NAMALWA (cell line): Measurements from ENCODE around the gene CTSV.
"Not testable (repeated sequence)": the region's sequence is repeated elsewhere in the genome, so short reads cannot be mapped to it uniquely, and the experiment has no call there.

Source experiments
- DNase-seq: peaks from one replicate; pipeline ENCODE4 v3.0.0-alpha.2; 2015; ENCODE audit warnings: low spot score

CTSV gene

DNA sequence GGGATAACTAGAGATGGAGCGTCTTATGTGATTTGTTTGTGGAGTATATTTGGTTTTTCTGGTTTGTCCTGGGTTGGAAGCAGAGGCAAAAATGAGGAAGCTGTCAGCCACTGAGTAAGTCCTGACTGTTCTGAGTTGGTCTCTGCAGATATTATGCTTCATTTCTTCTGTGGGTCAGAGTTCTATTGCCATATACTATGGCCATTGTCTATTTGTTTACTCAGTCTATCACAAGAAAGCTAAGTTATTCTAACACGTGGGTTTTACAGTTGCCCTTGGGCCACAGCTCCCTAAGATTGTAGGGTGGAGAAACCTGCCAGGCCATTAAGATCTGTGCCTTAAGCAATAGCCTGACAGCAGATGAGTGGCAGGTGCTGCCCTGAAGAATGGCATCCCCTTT is 3.0 kb upstream of the CTSV start:
- no peak for DNase-seq

GRCh38 chr9:97039514-97039860 is 545 bp upstream of the CTSV start:
- DNase-seq: no peak

DNA sequence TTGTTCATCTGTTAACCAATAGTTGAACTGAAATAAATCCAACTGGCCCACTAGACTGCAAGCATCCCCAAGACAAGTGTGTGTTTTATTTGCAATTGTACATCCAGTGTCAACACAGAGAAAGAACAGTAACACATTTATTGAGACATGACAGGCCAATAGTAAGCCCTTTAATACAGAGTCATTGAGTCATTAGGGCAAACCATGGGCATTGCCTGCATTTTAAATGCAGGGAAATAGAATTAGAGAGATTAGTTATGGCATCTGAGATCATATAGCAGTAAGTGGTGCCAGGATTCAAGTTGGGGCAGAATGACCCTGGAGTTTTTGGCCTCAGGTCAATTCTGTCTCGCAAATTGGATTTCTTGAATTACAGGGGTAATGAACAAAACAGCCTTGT is 15.4 kb downstream of the CTSV start:
- not testable (repeated sequence) for DNase-seq

GRCh38 chr9:97013151-97014132 is 25.5 kb downstream of the CTSV start:
- DNase-seq: peak; percentile 90

DNA sequence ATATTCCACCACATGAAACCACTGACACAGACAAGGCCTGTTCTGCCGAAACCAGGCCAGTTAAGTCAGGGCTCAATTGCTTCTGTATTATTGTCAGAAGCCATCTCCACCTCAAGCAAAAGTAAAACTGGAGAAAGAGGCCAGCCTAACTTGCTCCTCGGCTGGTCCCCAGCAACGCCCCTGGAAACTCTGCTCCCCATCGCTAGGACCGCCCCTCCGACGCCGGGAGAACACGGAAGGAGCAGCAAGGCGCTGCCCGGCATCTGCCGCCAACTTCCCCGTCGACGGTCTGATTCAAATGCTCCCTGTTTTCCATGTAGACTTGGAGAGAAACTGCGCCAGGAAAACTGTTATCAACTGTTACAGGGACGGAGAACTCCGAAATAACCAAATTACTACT is 26.3 kb downstream of the CTSV start:
- peak; percentile 51 for DNase-seq

- not testable (repeated sequence) for DNase-seq
Observed at GRCh38 chr9:97002195-97002594, 36.7 kb downstream of the CTSV start.

DNA sequence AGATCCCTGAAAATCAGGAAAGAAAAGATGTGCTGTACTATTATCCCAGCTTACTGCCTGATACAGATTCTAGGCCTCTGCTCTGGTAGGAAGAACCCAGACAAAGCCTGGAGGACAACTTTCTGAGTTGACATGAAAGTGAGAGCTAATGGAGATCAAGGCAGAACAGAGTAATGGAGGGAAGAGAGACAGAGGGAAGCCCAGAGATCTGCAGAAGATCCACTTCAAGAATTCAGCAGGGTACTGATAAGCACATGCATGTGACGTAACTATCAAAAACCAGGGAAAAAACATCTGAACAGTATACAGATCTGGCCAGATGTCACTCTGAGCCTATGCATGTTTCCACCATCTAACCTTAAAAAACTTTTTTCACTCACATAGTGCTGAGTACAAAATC is 37.6 kb downstream of the CTSV start:
- DNase-seq: not testable (repeated sequence)

DNA sequence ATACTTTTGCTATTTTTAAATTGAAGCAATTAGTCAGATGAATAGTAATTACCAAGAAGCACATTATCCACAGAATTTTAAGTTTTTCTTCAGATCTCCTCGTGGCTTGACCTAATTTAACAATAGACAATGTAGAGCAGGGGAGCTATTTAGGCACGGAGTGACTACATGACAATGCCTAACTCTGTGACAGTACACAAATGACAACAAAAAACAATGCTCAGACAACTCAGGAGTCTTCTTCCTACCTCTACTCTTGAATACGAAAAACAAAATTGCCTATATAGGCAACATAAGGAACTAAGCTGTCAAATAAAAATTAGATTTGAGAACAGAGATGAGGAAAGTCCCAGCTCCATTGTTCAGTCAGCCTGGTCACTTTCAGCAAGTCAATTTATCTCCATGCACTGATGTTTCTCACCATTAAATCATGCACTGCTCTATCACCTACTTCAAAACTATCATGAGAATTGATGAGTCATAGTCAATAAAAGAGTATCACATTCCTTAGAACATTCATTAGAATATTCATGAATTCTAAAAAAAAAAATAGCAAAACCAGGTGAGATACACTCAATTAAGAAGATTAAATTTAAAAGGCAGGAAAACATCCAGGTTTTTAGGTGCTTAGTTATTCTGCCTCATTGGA is 38.7 kb downstream of the CTSV start:
- not testable (repeated sequence) for DNase-seq

DNA sequence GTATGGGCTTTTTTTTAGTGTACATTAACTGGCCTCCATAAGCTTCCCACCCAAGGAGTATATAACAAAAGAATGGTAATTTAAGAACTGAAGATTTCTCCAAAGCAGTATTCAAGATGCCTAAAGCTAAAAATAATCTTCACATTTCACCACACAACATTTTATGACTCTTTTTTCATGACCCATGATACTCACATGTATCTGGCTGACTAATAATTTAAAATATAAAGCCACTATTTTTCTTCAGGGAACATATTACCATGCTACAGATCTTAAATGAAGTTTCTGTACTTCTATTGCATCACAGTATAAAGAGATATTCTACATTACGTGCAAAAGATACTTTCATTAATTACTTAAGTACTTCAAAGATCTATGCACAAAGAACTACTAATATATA is 39.2 kb downstream of the CTSV start:
- not testable (repeated sequence) for DNase-seq

DNA sequence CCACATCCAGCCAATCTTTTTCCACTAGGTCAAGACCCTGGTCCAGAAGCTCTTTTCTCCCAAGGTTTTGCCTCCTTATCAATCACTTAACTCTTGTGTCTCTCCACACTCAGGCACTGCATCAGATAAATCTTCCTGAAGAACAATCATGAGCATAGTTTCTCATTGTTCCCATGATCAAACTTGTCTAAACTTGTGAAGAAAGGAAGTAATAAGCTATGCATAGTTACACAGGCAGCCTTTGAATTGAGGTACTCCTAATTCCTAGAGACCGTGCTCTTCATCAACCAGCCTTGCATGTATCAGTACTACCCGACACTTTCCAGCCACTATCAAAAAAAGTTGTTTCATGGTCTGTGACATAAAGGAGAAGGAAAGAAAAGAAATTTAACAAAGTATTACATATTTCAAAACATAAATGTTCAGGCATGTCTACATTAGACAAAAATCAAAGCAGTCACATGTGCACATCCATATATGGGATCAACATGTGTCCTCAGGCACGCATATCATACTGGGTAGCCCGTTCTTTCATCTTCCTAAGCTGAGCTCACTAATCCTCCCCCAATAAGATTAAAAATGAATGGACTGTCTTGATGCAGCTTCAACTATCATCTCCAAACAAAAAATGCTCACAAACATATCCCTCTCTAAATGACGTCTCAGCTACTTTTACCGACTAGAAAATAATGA is 41.8 kb downstream of the CTSV start:
- DNase-seq: not testable (repeated sequence)

GRCh38 chr9:96994531-96995016 is 44.4 kb downstream of the CTSV start:
- not testable (repeated sequence) for DNase-seq

GRCh38 chr9:96992303-96992702 is 46.6 kb downstream of the CTSV start:
- not testable (repeated sequence) for DNase-seq

DNA sequence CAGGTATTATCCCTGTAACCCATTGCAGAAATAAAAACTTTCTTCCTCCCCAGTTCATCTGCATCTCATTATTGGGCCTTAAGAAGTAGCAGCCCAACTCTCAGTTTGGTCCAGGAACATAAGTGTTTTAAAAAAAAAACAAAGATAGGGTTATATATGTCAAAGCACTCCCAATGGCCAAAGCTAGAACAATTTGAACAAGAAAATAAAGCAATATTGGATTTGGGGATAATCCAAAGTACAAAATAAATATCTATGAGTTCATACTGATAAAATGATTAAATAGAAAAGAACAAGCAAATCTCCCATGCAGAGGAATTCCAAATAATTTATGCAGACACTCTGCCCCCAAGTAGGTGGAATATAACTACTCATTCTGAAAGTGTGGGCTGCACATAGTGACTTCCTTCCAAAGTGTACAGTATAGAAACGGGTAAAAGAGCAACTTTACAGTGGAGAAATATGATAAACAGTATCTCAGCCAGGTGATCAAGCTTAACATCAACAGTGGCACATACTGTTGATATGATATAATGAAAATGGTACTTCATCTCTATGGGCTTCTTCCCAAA is 49.1 kb downstream of the CTSV start:
- DNase-seq: not testable (repeated sequence)

DNA sequence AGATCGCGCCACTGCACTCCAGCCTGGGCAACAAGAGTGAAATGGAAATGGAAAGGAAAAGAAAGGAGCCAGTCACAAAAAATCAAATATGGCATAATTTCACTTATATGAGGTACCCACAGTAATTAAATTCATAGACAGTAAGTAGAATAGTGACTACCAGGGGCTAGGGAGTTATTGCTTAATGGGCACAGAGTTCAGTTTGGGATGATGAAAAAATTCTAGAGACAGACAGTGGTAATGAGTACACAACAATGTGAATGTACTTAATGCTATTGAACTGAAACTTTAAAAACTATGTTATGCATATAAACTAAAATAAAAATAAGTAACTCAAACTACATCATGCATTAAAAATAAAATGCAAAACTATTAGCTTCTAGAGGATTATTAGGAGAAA is 54.1 kb downstream of the CTSV start:
- DNase-seq: not testable (repeated sequence)

DNA sequence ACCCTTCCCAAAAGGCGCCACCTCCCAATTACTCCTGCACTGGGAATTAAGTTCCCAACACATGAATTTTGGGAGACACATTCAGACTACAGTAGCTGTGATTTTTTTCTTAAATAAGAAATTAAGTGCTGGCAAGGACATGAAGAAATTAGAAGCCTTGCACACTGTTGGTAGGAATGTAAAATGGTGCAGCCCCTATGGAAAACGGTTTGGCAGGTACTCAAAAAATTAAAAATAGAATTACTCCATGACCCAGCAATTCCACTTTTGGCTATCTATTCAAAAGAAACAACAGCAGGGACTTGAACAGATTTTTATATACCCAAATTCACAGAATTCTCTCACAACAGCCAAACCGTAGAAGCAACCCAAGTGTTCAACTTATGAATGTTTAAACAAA is 54.8 kb downstream of the CTSV start:
- DNase-seq: not testable (repeated sequence)

DNA sequence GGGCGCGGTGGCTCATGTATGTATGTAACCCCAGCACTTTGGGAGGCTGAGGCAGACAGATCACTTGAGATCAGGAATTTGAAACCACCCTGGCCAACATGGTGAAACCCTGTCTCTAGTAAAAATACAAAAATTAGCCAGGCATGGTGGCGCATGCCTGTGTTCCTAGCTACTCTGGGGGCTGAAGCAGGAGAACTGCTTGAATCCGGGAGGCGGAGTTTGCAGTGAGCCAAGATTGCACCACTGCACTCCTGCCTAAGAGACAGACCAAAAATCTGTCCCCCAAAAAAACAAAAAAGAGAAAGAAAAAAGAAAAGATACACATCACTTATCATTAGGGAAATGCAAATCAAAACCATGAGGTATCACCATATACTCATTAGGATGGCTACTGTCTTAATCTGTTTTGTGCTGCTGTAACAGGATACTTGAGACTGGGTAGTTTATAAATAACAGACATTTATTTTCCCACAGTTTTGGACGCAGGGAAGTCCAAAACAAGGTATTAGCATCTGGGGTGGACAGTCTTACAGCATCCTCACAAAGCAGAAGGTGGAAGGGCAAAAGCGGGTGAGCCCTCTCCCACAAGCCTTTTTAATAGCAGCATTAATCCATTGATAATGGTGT is 55.3 kb downstream of the CTSV start:
- DNase-seq: not testable (repeated sequence)
